HPDE6-E6E7 (cell line): ENCODE measurements around the gene CDYL2.
"Not testable (repeated sequence)": the region's sequence is repeated elsewhere in the genome, so short reads cannot be mapped to it uniquely, and the experiment has no call there.

Experiments
- DNase-seq: peaks from one replicate; pipeline ENCODE4 v3.0.0; 2011; ENCODE audit warnings: missing footprints; ENCODE audit errors: extremely low spot score

Gene CDYL2

GRCh38 chr16:80807906-80808305, 3.5 kb upstream of the CDYL2 start:
- DNase-seq: no peak

DNA sequence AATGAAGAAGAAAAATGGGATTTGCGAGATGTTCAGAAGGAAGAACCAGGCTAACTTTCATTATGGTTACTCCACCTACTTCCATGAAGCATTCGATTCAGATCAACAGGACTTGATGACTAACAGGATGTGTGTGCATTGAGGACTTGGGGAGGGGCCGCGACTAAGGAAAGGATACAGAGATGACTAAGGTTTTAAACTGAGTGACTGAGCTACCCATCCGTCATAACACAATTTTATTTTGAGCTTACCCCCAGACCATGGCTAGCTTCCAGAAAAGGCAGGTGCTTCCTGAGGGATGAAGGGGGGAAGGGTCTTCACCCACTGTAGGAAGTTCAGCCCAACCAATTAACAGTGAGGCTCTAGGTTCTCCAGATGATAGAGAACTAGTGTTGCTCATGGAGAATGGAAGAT, 2.5 kb upstream of the CDYL2 start:
- DNase-seq: peak; percentile 34

DNA sequence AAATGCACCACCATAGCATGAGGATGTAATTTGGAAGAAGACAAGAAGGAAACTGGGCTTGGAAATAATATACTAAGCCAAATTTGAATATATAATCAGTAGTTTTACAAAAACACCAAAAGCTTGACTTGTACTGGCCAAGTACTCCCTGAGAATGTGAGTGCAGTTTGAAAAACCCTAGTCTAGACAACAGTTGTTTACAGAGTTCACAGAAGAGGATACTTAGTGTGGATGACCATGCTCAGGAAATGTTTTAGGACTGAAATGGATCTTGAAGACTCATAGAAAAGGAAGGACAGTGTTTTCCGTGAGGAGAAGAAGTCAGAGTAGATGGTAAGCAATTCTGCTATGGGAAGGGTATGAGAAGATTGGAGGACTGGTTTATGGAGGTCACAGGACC, 1.9 kb upstream of the CDYL2 start:
- DNase-seq: no peak

DNA sequence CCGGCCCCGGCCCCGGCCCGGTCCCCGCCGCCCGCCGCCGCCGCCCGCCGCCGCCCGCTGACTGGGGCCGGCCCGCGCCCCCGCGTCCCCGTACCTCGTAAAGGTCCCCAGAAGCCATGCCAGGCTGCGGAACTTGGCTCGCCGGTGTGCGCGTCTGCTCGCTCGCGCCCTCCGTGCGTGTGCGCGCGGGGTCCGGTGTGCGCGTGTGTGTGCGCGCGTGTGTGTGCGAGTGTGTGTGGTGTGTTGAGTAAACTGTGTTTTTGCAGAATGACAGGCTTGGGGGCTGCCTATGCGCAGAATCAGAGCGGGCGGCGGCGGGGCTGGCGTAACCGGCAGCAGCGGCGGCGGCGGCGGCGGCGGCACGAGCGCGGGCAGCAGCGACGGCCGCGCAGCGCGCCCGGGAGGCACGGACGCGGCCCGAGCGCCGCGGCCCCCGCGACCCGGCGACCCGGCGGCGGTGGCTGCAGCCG, 307 bp downstream of the CDYL2 start:
- DNase-seq: no peak

- DNase-seq: no peak
Measured at GRCh38 chr16:80803339-80804055, 901 bp downstream of the CDYL2 start.

DNA sequence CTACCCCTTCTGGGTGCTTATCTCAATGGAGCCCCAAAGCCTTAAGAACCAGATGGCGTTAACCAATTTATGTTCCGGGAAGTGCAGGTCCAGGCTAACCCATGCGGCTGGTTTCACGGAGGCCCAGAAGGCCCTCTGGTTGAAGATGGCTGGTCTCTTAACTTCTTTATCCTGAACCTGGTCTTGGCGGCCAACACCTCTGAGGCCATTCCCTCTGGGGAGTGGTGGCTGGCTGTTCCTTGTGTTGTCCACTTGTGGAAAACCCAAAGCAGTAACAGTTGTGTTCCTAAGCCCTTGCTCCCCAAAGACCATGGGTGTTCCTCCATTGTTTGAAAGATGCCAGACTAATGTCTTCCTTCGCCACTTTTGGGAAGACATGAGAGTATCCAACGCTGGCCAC, 1.5 kb downstream of the CDYL2 start:
- no peak for DNase-seq

DNA sequence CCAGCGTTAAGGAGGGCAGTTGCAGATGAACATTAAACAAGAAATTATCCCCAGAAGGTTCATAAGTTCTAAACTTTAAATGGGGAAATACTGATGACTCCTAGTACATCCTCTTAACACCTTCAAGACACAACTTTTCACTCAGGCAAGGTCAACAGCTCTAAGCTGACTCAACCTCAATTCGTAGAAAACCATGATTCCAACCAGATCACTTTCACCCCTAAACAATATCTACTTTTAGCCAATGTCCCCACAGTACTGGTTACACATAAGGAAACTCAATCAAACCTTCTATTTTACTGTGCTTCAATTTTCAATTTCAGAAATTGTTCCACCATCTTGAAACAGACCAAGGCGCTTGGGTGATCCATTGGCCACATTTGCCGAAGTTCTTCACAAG, 2.3 kb downstream of the CDYL2 start:
- no peak for DNase-seq

GRCh38 chr16:80794071-80794470, 10.3 kb downstream of the CDYL2 start:
- no peak for DNase-seq

DNA sequence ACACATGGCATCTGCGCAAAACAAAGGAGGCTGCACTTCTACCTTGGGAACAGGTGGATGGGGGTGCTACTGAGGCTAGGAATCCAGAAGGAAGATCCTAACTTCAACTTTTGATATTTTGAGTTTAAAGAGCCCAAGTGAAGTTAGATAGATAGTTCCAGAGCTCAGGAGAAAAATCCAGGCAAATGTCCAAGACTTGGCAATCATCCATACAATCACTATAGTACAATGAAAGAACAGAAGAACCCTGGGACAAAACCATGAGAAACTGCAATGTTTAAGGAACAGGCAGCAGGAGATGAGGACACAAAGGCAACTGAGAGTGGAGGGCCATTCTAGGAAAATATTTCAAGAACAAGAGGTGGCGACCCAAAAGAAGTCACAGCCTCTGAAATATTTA, 12.4 kb downstream of the CDYL2 start:
- DNase-seq: no peak

- no peak for DNase-seq
Measured at GRCh38 chr16:80791411-80791810, 13.0 kb downstream of the CDYL2 start.

- DNase-seq: no peak
Measured at GRCh38 chr16:80790751-80791150, 13.6 kb downstream of the CDYL2 start.

DNA sequence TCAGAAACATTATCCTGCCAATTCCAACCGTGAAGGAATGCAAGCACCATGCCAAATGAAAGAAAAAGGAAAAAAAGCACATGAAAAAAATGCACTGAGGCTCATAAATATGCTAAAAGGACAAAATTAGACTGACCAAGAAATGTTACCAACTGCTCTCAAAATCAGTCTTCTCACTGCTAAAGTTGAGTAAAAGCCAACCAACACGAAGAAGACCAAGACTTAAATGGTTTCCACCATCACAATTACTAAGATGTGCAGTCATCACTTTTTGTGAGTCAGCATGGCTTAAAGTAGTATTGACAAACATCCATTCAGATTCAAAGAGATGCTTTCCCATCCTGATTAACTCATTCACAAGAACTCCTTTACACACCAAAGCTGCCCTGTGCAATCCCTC, 16.4 kb downstream of the CDYL2 start:
- no peak for DNase-seq

- DNase-seq: not testable (repeated sequence)
Measured at GRCh38 chr16:80786561-80786960, 17.8 kb downstream of the CDYL2 start.

GRCh38 chr16:80784951-80785350, 19.4 kb downstream of the CDYL2 start:
- DNase-seq: no peak

- DNase-seq: no peak
Measured at GRCh38 chr16:80778703-80779102, 25.7 kb downstream of the CDYL2 start.

GRCh38 chr16:80776856-80777255, 27.5 kb downstream of the CDYL2 start:
- DNase-seq: no peak

- no peak for DNase-seq
Measured at GRCh38 chr16:80775450-80775849, 28.9 kb downstream of the CDYL2 start.

DNA sequence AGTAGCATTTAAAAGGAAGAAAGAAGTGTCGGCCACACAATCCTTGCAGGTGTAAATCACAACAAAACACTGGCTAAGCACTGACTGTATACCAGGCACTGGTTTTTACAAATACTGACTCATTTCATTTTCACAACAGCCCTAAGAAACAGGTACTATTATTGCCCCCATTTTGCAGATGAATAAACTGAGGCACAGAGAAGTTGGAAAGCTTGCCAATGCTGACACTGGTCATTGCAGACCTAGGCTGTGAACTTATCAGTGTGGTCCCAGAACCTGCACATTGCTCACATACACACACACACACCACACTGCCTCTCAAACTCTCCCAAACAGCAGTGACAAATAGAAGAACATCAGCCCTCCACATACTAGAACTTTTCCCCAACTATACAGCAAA, 37.6 kb downstream of the CDYL2 start:
- DNase-seq: no peak

DNA sequence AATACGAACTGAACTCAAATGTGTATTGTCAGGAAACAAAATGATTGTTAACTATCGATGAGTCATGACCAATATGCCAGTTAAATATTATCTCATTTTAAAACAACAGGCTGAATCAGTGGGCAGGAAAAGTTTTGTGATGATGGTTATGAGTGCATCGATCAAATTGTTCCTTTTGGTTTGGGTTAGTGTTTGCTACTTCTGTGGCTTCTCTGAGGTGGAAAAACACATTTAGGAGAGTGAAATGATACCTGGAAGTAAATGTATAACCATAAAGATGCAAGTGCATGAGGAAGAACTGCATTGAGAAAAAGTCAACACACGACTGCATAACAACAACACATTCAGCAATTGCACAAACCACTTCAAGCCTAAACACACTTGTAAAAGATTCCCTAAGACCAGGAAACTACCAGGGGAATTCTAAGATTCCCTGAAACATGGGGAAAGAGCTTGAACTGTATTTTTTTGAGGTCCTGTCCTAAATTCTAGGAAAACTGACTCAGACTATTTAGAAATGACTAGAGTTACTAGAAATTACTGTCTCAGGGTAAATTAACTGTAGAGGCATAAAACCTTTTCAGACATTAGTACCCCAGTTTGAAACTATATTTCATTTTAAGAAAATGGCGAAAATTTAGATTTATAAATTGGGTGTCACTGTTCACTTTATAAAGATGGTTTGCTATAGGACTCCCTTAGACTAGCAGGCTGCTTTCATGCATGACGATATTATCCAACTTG, 44.8 kb downstream of the CDYL2 start:
- DNase-seq: no peak

GRCh38 chr16:80754476-80754875, 49.9 kb downstream of the CDYL2 start:
- DNase-seq: no peak

- no peak for DNase-seq
Measured at GRCh38 chr16:80752541-80752940, 51.9 kb downstream of the CDYL2 start.

DNA sequence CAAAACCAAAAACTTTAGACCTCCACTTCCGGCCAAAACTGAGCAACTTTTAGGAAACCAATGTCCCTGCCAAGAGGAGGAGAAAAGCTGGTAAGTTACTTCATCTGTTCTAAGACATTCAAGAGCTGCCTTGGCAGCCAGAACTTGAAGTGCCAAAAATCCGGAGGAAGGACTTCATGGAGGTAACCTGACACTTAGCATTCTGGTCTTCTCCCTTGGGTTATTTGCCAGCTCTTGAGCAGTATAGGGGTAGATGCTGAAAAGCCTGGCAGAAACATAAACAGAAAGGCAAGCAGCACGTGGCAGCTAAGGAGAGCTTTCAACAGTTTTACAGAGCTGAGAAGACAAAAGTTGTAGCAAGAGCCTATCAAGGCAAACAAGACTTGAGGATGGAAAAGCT, 53.2 kb downstream of the CDYL2 start:
- no peak for DNase-seq

DNA sequence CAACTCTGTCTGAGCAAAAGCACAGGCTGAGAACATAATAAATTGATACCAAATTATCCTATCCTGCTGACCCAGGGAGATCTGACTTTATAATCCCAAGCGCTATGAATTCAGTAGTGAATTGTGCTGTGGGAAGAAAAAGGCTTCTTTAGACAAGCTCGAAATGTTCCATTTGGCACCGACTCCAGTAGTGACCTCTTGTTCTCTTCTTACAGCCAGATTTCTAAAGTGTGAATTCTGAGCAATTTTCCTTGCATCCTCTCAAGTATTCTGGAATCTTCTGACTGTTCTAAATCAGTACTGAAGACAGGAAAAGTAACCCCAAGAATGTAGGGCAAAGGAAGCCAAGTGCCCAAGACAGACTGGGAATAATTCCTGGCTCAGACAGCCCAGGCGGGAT, 58.2 kb downstream of the CDYL2 start:
- DNase-seq: no peak
